ENCODE data around the gene ELF2. TPM values are rescaled to one million over a fixed set of nuclear protein-coding genes. Genes with fewer than 3 reads are reported as not detected.
A peak's percentile ranks its signal among the peaks of the same experiment; 100 is the strongest.
"Not testable (repeated sequence)": the region's sequence is repeated elsewhere in the genome, so short reads cannot be mapped to it uniquely, and the experiment has no call there.

ELF2 gene
- polyA plus RNA-seq, 3 donors, result 55.3 to 67.1 (median 60.2) TPM

DNA sequence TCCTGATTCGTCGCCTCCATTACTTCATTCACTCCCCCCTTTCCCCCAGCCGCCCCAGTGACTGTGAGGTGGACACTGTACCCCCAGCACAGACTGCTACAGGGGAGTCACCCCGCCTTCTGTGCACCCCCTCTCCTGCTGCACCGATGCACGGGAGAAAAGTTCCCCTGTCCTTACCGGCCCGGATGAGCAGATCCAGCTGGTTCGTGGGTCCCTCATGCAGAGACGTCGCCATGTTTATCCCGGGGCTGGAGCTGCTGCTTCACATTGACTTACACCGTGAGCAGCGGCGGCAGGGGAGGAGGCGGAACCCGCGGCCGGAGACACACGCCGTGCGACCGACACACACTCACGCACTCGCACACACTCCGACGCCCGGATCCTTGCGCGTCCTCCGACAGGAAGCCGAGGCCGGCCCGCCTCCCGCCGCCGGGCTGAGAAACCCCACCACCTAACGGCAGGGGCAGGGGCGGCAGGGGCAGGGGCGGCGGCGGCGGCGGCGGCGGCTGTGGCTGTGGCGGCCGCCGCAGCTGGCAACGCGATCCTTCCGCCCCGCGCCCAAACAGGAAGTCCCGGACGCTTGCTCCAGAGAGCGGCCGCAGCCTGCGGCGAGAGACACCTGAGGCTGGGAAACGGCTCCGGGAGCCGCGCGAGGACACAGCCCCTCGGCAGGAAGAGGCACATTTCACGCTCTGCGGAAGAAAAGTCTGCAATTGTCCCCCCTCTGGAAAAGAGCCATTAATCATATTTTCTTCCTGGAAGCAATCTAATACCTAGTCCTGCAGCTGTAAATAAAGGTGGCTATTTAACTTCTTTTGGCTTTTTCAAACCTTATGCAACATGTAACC, 92.8 kb downstream of the ELF2 start:
- DNase-seq, result peak; percentile 90

DNA sequence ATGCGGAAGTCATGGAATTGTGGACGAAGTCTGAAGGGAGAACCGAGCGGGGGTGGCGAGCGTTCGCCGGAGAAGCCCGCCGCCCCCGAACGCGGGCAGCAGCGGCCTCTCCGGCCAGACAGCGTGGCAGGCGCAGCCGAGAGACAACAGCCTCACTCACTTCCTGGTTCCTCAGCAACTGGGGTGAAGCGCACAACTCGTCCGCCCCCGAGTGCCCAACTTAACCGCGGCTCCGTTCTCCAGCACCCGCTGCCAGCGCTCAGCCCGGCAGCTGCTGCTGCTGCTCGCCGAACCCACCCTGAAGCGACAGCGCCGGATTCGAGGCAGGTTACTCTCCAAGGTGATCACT, 93.4 kb downstream of the ELF2 start:
- peak; percentile 56 for DNase-seq

DNA sequence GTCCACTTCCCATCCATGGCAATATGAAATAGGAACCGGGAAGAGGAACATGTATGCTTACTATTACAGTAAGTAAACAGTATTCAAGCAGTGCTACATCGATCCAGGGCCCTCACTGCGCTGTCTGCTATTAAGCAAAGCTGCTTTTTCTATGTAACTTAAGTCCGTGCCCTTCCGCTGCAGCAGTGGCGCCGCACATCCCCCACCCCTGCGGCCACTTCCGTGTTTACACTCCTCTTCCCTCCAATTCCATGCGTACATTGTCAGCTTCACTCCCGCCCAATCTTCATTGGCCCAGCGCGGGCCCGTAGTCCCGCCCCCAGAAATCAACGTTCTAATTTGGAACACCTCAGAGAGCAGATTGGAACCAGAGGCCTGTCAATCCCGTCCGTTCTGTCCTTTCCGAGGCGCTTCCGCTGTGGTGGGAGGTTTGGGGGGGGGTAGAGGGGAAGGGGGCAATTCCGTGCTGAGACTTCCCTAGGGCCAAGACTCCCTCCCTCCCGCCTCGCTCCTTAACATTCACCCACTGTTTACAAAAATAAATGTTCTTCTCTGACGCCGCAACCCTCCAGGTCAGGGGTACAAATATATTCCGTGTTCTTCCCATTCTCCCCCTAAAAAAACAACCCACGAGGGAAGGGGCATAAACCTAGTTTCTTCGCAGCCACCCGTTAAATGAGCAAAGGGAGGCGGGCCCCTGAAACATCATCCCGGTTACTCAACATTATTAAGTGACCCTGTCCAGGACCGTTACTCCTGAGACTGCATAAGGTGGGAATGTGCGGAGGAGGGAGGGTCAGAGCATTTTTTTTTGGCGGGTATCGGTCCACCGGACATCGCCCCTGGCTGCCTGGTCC, 94.0 kb downstream of the ELF2 start:
- peak; percentile 98 for DNase-seq

DNA sequence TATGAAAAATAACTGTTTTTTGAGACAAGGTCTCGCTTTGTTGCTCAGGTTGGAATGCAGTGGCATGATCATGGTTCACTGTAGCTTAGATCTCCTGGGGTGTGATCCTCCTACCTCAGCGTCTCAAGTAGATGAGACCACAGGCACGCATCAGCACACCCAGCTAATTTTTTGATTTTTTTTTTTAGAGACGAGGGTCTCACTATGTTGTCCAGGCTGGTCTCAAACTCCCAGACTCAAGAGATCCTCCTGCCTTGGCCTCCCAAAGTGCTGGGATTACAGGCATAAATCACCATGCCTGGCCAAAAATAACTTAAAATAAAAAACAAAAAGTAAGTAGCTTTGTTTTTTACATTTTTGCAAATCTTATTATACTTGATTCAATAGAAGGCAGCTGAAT, 98.1 kb downstream of the ELF2 start:
- no peak for DNase-seq

DNA sequence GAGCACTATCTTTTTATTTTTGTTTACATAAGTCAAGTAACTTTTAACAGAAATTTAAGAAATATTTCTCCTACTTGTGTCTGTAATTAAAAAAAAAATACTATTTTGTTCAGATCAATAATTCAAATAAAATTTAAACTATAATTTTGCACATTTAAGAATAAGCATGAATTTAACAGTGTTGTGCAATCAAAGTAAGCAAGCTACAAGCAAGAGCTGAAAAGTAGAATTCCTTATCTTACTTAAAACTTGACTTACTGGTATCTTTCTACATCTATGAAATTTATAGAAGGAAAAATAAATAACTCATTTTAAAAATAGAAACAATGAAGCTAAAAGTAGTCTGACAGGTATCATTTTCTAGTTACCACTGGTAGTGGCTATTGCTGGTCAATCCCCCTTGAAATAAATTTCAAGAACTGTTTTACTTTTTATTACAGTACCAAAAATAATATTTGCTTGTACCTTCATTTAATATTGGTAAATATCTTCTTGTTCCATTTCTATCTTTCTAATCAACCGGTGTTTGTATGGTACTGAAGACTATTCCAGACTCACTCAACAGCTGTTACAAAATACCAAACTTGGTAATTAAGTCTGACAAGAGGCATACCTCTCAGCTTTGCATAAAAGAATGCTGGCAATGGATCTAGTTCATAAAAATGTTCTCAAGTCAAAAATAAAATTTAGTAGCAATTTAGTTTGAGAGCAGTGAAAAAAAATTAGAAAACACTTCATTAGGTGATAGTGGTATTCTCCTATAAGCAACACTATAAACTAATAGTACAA, 99.3 kb downstream of the ELF2 start:
- no peak for DNase-seq

- no peak for DNase-seq
Observed at GRCh38 chr4:139076016-139076744, 100.8 kb downstream of the ELF2 start.

DNA sequence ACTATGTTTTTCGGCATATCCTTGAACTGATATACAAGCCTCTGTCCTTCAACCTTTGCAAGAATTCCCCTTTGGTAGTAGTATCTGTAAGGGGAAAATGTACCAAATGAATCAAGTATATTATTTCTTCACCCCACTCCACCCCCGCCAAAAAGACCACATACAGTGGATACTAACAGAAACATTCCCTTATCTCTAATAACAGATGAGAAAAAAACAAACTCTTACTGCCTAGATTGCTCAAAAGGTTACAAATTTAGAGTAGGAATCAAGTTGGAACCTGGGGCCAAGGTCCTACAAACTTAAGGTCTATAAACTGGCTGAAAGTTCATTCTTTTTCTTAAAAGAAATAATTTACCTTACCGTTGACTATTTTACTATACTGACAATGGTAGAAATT, 116.4 kb downstream of the ELF2 start:
- no peak for DNase-seq

GRCh38 chr4:139059026-139059425, 118.0 kb downstream of the ELF2 start:
- not testable (repeated sequence) for DNase-seq

GRCh38 chr4:139054791-139055505, 122.1 kb downstream of the ELF2 start:
- no peak for DNase-seq

DNA sequence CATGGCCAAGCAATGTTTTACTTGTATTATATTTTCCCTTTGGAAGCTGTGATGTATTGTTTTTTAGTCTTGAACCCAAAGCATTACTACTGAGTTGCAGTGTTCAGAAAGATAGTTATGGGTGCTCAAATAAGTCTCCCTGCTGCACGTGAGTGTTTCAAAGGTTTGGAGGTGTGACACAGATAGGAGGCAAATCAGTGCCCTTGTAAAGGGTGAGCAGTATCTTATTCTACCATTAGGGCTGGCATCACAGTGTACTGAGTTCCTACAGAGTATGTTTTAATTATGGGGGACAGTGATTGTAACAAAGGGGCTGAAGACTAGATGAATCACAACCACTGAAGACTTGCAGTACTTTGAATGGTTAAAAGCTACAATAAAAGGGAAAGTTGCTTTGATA, 123.1 kb downstream of the ELF2 start:
- no peak for DNase-seq

- DNase-seq, result no peak
Observed at GRCh38 chr4:139050446-139050845, 126.6 kb downstream of the ELF2 start.

DNA sequence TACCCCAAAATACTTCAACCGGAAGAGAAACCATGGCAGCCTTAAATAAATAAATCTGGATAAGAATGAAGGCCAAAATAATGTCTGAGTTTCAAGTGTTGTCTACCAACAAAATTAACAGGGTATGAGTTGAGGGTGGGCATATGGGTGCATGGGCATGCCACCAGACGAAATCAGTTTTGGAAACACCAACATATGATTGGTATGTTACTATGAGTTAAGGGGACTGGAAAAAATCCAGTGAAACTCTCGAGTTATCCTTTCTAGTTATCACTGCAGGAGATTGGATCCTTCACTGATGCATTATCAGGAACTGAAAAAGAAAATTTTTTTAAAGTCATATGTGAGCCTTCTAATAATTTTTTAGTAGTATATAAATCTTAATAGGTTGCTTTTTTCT, 129.0 kb downstream of the ELF2 start:
- no peak for DNase-seq

DNA sequence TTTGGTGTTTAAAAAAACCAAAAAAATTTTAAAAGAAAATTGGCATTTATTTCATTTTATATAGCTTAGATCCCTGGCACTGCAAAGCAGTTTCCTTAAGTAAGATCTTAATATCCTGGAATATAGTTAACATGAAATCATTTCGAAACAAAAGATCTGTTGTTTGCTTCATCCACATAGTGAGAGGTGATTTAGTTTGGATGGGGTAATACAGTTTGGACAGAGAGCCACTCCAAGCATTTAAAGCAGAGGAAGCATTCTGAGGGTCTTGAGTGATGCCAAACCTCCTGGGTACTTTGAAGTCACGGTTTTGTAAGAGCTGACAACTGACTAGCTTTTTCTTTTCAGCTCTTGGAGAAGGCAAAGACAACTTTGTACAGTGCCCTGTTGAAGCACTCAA, 132.7 kb downstream of the ELF2 start:
- no peak for DNase-seq

DNA sequence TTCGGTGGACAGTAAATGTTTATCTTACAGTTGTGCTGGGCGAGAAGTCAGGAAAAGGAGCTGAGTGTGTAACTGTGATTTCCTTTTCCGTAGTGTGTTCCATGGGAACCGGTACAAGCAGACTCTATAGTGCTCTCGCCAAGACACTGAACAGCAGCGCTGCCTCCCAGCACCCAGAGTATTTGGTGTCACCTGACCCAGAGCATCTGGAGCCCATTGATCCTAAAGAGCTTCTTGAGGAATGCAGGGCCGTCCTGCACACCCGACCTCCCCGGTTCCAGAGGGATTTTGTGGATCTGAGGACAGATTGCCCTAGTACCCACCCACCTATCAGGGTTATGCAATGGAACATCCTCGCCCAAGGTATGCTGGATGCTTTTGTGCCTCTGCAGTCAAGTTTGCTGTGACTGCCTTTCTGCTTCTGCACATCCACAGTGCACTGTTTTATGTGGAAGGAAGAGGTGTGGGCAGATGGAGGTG, 134.0 kb downstream of the ELF2 start:
- no peak for DNase-seq

DNA sequence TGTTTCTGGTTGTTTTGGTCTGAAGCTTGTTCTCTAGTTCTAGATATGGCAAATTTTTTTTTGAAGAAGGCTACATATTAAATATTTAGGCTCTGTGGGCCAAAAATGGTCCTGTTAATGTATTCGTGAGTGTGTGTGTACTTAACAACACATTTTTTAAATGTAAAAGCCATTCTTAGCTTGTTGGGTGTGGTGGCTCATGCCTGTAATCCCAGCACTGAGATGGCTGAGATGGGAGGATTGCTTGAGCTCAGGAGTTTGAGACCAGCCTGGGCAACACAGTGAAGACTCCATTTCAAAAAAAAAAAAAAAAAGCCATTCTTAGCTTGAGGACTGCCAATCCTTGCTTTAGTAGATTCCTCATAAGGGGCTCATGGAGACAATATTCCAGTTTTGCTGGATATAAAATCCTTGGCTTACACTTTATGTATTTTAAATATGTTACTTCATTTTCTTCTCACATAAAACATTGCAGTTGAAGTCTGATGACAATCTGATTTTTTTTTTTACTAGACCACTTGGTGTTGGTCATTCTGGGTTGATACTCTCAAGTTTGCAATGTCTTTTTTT, 138.1 kb downstream of the ELF2 start:
- no peak for DNase-seq

DNA sequence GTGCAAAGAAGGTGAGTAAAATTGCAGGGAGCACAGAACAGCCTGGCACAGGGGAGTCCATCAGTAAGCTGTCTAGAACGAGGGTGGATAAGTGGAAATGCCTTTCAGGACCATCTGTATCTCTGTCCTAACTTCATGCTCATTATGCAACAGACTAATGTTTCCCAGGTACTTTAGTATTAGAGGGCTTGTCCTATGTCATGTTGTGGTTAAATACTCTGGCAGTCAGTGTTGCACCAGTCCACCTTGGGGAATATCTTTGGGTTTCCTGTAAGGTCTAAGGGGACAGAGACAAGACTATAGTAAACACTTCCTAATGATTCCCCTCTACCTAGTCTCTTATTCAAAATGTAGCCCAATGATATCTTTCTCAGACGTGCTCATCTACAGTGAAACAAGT, 140.1 kb downstream of the ELF2 start:
- DNase-seq, result no peak

DNA sequence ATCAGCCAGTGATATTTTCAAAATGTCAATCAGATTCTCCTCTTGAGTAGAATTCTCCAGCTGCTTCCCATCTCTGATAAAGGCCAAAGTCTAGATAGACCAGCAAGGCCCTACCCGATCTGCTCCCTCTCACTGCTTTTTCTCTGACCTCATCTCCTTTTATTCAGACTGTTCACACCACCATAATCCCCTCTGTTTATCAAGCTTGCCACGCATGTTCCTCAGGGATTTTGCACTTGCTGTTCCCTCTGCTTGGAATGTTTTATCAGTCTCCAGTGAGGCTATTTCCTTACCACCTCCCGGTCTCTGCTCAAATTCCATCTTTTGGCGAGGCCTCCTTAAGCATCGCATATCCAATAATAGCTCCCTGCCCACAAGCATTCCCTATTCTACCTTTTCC, 141.4 kb downstream of the ELF2 start:
- no peak for DNase-seq

DNA sequence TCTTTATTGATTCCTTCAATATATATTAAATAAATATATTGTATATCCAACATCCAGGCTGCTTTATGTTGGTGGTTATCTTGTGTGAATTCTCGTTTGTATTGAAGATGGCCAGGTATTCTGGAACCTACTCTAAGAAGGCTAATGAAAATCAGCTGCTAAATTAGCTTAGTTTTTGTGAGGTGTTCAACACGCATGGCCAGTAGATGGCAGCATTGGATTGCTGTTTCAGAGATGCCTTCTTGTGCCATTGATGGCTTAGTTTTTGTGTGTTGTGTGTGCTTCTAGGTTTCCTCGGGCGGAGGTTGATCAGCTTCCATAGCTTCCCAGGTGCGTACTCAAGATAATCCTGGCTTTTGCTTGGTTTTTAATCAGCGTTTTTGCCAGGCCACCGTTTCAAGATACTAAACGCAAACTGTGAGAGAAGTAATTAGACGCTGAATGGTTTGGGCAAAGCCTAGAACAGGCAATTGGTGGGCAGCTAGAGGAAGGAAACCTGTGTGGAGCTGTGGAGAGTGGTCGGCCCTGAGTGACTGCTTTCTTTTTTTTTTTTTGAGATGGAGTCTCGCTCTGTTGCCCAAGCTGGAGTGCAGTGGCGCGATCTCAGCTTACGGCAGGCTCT, 146.3 kb downstream of the ELF2 start:
- peak; percentile 88 for DNase-seq

GRCh38 chr4:139029866-139030363, 147.1 kb downstream of the ELF2 start:
- DNase-seq, result not testable (repeated sequence)

- no peak for DNase-seq
Observed at GRCh38 chr4:139028191-139028661, 148.8 kb downstream of the ELF2 start.
